ENCODE data around the gene FGF1. TPM values are rescaled to one million over a fixed set of nuclear protein-coding genes. Genes with fewer than 3 reads are reported as not detected.
A peak's percentile ranks its signal among the peaks of the same experiment; 100 is the strongest.

Gene FGF1
- total RNA-seq, 2 donors from 2014 or later, result 0.77 TPM; not detected in 1

DNA sequence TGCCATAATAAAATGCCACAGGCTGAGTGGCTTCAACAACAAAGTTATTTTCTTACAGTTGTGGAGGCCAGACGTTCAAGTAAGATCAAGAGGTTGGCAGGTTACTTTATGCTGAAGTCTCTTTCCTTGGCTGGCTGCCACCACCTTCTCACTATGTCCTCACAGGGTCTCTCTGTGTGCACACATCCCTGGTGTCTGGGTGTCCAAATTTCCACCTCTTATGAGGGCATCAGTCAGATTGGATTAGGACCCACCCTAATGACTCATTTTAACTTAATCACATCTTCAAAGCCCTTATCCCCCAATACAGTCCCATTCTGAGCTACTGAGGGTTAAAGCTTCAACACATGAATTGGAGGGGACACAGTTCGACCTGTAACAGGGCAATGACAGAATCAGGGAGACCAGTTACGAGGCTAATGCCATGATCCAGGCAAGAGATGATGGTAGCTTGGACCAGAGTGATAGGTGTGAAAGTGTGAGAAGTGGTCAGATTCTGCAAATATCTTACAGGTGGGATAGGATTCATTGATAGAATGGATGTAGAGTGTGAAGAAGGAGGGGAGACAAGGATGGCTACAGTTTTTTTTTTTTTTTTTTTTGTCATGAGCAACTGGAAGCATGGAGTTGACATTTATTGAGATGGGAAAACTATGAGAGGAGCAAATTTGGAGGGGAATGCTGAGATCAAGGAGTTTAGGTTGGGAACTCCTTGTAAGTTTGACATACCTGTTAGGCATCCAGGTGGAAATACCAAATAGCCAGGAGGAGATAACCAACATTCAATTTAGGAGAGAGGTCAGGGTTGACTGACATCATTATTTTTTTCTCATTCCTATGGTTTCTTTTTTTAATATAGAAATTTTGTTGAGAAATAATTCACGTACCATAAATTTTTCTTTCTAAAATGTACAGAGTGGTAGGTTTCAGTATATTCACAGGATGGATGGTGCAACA, 39.6 kb upstream of the FGF1 start:
- Histone ChIP-seq H3K36me3 (ENCODE audit: control insufficient read depth, insufficient read depth, low read length) (no peaks in the 10 kb centered on the region), H3K9ac (ENCODE audit: extremely low read depth, low read length, poor library complexity, severe bottlenecking) (no peak overlapping the region), H3K4me3 (ENCODE audit: low read length) (no peak overlapping the region), H3K27me3 (ENCODE audit: control insufficient read depth, insufficient read depth, low read length, poor library complexity, severe bottlenecking) (no peaks in the 10 kb centered on the region), H3K9me3 (ENCODE audit: control insufficient read depth, low read length) (no peaks in the 10 kb centered on the region), H3K4me1 (ENCODE audit: control insufficient read depth, insufficient read depth, low read length) (peaks cover 4% of the 10 kb centered on the region), H3K27ac (ENCODE audit: low read depth, low read length) (no peak overlapping the region)
- Mint-ChIP-seq H3K9me3 (no peaks in the 10 kb centered on the region), H3K4me1 (peaks cover 5% of the 10 kb centered on the region), H3K27ac (no peak overlapping the region), H3K27me3 (ENCODE audit: insufficient read depth) (no peaks in the 10 kb centered on the region), H3K36me3 (ENCODE audit: low read depth) (no peaks in the 10 kb centered on the region), H3K4me3 (no peak overlapping the region)
- WGBS, 2 experiments (ENCODE audit: insufficient coverage in 1 of 2, insufficient read length in 1 of 2), result 89 to 100% methylated on average over 3 of the region's 4 CpGs
- TF ChIP-seq, protein P1, sequence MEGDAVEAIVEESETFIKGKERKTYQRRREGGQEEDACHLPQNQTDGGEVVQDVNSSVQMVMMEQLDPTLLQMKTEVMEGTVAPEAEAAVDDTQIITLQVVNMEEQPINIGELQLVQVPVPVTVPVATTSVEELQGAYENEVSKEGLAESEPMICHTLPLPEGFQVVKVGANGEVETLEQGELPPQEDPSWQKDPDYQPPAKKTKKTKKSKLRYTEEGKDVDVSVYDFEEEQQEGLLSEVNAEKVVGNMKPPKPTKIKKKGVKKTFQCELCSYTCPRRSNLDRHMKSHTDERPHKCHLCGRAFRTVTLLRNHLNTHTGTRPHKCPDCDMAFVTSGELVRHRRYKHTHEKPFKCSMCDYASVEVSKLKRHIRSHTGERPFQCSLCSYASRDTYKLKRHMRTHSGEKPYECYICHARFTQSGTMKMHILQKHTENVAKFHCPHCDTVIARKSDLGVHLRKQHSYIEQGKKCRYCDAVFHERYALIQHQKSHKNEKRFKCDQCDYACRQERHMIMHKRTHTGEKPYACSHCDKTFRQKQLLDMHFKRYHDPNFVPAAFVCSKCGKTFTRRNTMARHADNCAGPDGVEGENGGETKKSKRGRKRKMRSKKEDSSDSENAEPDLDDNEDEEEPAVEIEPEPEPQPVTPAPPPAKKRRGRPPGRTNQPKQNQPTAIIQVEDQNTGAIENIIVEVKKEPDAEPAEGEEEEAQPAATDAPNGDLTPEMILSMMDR (conservative IDR thresholded peaks at IDR 0.05), result no peak
- peak; percentile 24 for DNase-seq

DNA sequence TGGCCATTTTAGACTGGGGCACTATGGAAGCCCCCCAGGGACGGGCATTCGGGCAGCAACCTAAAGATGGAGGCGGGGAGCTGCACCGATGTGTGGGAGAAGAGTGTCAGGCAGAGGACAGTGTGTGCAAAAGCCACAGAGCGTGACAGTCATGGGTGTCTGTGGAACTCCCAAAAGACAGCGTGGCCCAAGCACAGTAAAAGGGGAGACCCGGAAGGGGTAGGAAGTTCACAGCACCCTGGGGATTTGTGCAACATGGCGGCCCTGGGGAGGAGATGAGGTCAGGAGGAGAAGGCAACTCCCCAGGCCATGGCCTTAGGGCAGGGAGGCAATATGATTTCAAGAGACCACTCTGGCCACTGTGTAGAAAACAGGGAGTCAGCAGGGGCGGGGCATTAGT, 38.9 kb upstream of the FGF1 start:
- no peak for DNase-seq
- TF ChIP-seq, protein P1 (conservative IDR thresholded peaks at IDR 0.05), result no peak
- no peaks in the 10 kb centered on the region for H3K9me3 ChIP-seq (ENCODE audit: control insufficient read depth, low read length)
- H3K27me3 ChIP-seq (ENCODE audit: control insufficient read depth, insufficient read depth, low read length, poor library complexity, severe bottlenecking), result no peaks in the 10 kb centered on the region
- H3K27ac ChIP-seq (ENCODE audit: low read depth, low read length), result no peak overlapping the region
- no peaks in the 10 kb centered on the region for H3K36me3 ChIP-seq (ENCODE audit: control insufficient read depth, insufficient read depth, low read length)
- no peak overlapping the region for H3K9ac ChIP-seq (ENCODE audit: extremely low read depth, low read length, poor library complexity, severe bottlenecking)
- H3K4me1 ChIP-seq (ENCODE audit: control insufficient read depth, insufficient read depth, low read length), result peaks cover 7% of the 10 kb centered on the region
- Mint-ChIP-seq H3K4me1 (peaks cover 8% of the 10 kb centered on the region), H3K4me3 (no peak overlapping the region), H3K27me3 (ENCODE audit: insufficient read depth) (no peaks in the 10 kb centered on the region), H3K36me3 (ENCODE audit: low read depth) (no peaks in the 10 kb centered on the region), H3K27ac (no peak overlapping the region), H3K9me3 (no peaks in the 10 kb centered on the region)
- 96 to 98% methylated on average over 7 to 9 of the region's 9 CpGs for WGBS, 2 experiments (ENCODE audit: insufficient coverage in 1 of 2, insufficient read length in 1 of 2)
- H3K4me3 ChIP-seq (ENCODE audit: low read length), result no peak overlapping the region

DNA sequence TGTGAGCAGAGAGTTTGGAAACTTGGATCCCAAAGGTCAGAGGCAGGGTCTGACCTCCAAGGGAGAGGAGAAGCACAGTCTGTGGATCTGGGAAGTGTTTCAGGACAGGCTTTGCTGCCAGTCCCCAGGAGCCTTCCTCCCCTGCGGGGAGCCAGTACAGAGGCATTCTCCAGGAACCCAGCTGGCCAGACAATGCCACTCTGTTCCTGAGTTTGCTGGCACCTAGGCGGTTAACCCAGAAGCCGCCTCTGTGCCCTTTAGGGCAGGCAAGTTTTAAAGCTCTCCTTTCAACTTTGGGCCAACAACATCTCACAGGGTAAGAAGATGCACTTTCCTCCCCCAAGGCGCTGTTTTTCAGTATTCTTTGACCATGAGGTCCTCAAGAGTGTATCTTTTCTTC, 37.0 kb upstream of the FGF1 start:
- H3K27me3 ChIP-seq (ENCODE audit: control insufficient read depth, insufficient read depth, low read length, poor library complexity, severe bottlenecking), result no peaks in the 10 kb centered on the region

More for the DNA sequence above, 37.0 kb upstream of the FGF1 start:
- H3K9ac ChIP-seq (ENCODE audit: extremely low read depth, low read length, poor library complexity, severe bottlenecking), result no peak overlapping the region
- Mint-ChIP-seq H3K9me3 (no peaks in the 10 kb centered on the region), H3K27me3 (ENCODE audit: insufficient read depth) (no peaks in the 10 kb centered on the region), H3K27ac (no peak overlapping the region), H3K36me3 (ENCODE audit: low read depth) (no peaks in the 10 kb centered on the region), H3K4me3 (no peak overlapping the region), H3K4me1 (peaks cover 5% of the 10 kb centered on the region)
- H3K4me3 ChIP-seq (ENCODE audit: low read length), result no peak overlapping the region
- no peaks in the 10 kb centered on the region for H3K36me3 ChIP-seq (ENCODE audit: control insufficient read depth, insufficient read depth, low read length)
- H3K27ac ChIP-seq (ENCODE audit: low read depth, low read length), result no peak overlapping the region
- H3K4me1 ChIP-seq (ENCODE audit: control insufficient read depth, insufficient read depth, low read length), result peaks cover 7% of the 10 kb centered on the region
- 79 to 93% methylated on average over 3 to 4 of the region's 4 CpGs for WGBS, 2 experiments (ENCODE audit: insufficient coverage in 1 of 2, insufficient read length in 1 of 2)
- TF ChIP-seq, protein P1 (conservative IDR thresholded peaks at IDR 0.05), result no peak
- no peaks in the 10 kb centered on the region for H3K9me3 ChIP-seq (ENCODE audit: control insufficient read depth, low read length)
- DNase-seq, result peak; percentile 44
